Trophoblast cell (in vitro differentiated cells and primary cell): ENCODE results near the gene POU2F2.

ENCODE experiments used
- DNase-seq, 2 donors: peaks; one replicate each; pipeline ENCODE4 v3.0.0-alpha.2; 2016
- H2AFZ ChIP-seq: 2 replicates; pipeline ENCODE4 v1.6.1; 2013; ENCODE audit warnings: low read length, moderate library complexity, mild to moderate bottlenecking; ENCODE audit not compliant: insufficient read depth, poor library complexity
- H2AK5ac ChIP-seq: 2 replicates; pipeline ENCODE4 v1.6.1; 2013; ENCODE audit warnings: mild to moderate bottlenecking, low read length
- H2BK120ac ChIP-seq: 2 replicates; pipeline ENCODE4 v1.6.1; 2013; ENCODE audit warnings: low read length, mild to moderate bottlenecking, moderate library complexity; ENCODE audit not compliant: insufficient read depth, poor library complexity
- H2BK12ac ChIP-seq: 2 replicates; pipeline ENCODE4 v1.6.1; 2013; ENCODE audit warnings: mild to moderate bottlenecking, low read length, moderate library complexity
- H2BK5ac ChIP-seq: 2 replicates; pipeline ENCODE4 v1.6.1; 2013; ENCODE audit warnings: low read length, low read depth, moderate library complexity, mild to moderate bottlenecking; ENCODE audit not compliant: poor library complexity
- H3K14ac ChIP-seq: 2 replicates; pipeline ENCODE4 v1.6.1; 2013; ENCODE audit warnings: mild to moderate bottlenecking, low read length
- H3K18ac ChIP-seq: 2 replicates; pipeline ENCODE4 v1.6.1; 2013; ENCODE audit warnings: mild to moderate bottlenecking, low read length
- H3K23ac ChIP-seq: 2 replicates; pipeline ENCODE4 v1.6.1; 2013; ENCODE audit warnings: low read length
- H3K27ac ChIP-seq: 2 replicates; pipeline ENCODE4 v1.5.1; 2013; ENCODE audit warnings: low read depth, mild to moderate bottlenecking, inconsistent platforms, low read length, moderate library complexity
- H3K27me3 ChIP-seq: 2 replicates; pipeline ENCODE4 v1.6.1; 2013; ENCODE audit warnings: inconsistent platforms, mild to moderate bottlenecking, low read length, moderate library complexity; ENCODE audit not compliant: insufficient read depth
- H3K36me3 ChIP-seq, 2 experiments: 1 replicate in 1 of 2; 2 replicates in 1 of 2; pipeline ENCODE4 v1.6.1; 2013; ENCODE audit warnings: low read length in 2 of 2, mild to moderate bottlenecking in 2 of 2, moderate library complexity in 1 of 2; ENCODE audit not compliant: insufficient read depth in 2 of 2, control insufficient read depth in 1 of 2
- H3K4ac ChIP-seq: 2 replicates; pipeline ENCODE4 v1.6.1; 2013; ENCODE audit warnings: low read depth, mild to moderate bottlenecking, low read length, moderate library complexity
- H3K4me1 ChIP-seq, 2 experiments: 1 replicate in 1 of 2; 2 replicates in 1 of 2; pipeline ENCODE4 v1.6.1; 2013; ENCODE audit warnings: low read length in 2 of 2, mild to moderate bottlenecking in 2 of 2, moderate library complexity in 1 of 2; ENCODE audit not compliant: insufficient read depth in 2 of 2, control insufficient read depth in 1 of 2
- H3K4me2 ChIP-seq: 2 replicates; pipeline ENCODE4 v1.6.1; 2013; ENCODE audit warnings: inconsistent platforms, mild to moderate bottlenecking, low read length, moderate library complexity
- H3K4me3 ChIP-seq: 2 replicates; pipeline ENCODE4 v1.5.1; 2013; ENCODE audit warnings: mild to moderate bottlenecking, low read depth, low read length, inconsistent platforms
- H3K79me1 ChIP-seq: one replicate; pipeline ENCODE4 v1.6.1; 2013; ENCODE audit warnings: low read length
- H3K79me2 ChIP-seq: 2 replicates; pipeline ENCODE4 v1.6.1; 2013; ENCODE audit warnings: low read length, mild to moderate bottlenecking; ENCODE audit not compliant: control insufficient read depth, insufficient read depth, poor library complexity
- H3K9ac ChIP-seq: 2 replicates; pipeline ENCODE4 v1.6.1; 2013; ENCODE audit warnings: mild to moderate bottlenecking, low read length
- H3K9me3 ChIP-seq: 2 replicates; pipeline ENCODE4 v1.6.1; 2013; ENCODE audit warnings: low read depth, mild to moderate bottlenecking, control low read depth, inconsistent platforms, low read length; ENCODE audit not compliant: insufficient read depth
- H4K12ac ChIP-seq: 2 replicates; pipeline ENCODE4 v1.6.1; 2013; ENCODE audit warnings: low read depth, mild to moderate bottlenecking, low read length, moderate library complexity
- H4K8ac ChIP-seq: 2 replicates; pipeline ENCODE4 v1.6.1; 2013; ENCODE audit warnings: low read depth, mild to moderate bottlenecking, low read length, moderate library complexity
- H4K91ac ChIP-seq: one replicate; pipeline ENCODE4 v1.6.1; 2013; ENCODE audit warnings: low read depth, mild to moderate bottlenecking, low read length, moderate library complexity
- WGBS: extraction: QIAGEN DNeasy Blood & Tissue Kit; methylation state at CpG from one replicate; pipeline ENCODE4 v1.1.7; 2013; ENCODE audit warnings: missing lambda C conversion rate; ENCODE audit not compliant: insufficient read length, insufficient coverage; ENCODE audit errors: extremely low coverage; 5-methylcytosine and 5-hydroxymethylcytosine counted together

POU2F2 gene

DNA sequence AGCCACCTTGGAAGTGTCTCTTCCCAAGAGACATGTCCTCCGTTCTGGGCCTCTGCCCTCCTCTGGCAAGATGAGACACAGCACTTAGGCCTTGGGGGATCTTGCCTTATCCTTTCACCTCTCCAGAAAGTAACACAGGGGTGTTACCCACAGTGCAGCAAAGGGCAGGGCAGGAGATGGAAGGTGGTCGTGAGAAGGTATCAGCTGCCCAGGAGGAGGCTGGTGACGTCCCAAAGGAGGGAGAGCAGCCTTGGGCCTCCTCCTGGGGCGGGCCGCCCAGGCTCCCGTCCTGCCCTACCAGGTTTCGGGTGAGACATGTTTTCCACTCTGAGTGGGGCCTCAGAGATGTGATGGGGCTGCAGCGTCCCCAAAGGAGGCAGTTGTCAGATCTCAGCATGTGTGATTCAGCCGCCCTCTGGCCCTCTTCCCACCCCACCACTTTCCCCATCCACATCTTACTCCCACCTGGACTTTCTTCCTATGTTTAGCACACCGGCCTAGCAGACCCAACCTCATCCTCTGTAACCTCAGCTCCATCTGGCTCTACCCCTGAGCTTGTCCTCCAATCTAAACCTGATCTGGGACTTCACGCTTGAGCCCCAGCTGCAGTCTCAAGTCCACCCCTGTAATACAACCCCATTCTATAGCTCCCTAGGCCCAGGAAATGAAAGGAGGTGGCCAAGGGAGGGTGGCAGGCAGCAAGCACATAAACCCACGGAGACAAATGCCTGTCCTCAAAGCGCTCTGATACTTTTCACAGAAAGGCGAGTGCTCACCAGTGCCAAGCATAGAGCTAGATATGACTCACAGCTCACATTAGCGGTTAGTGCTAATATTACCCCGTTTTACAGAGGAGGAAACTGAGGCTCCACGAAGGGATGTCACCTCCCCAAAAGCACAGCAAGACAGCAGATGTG lies 9.3 kb downstream of the POU2F2 start:
- H4K12ac ChIP-seq: no peak overlapping the region
- no peak overlapping the region for H2BK5ac ChIP-seq
- H4K91ac ChIP-seq: no peak overlapping the region
- no CpG with 5 or more reads among the region's 17 CpGs for WGBS
- H3K4ac ChIP-seq: no peak overlapping the region
- no peak overlapping the region for H2AK5ac ChIP-seq
- no peak overlapping the region for H3K4me3 ChIP-seq
- H3K79me2 ChIP-seq: no peaks in the 10 kb centered on the region
- no peak for DNase-seq
- H3K36me3 ChIP-seq: no peaks in the 10 kb centered on the region
- no peak overlapping the region for H3K14ac ChIP-seq
- H3K23ac ChIP-seq: no peak overlapping the region
- no peak overlapping the region for H3K9ac ChIP-seq
- no peak overlapping the region for H3K4me2 ChIP-seq
- no peaks in the 10 kb centered on the region for H3K79me1 ChIP-seq
- H2BK12ac ChIP-seq: no peak overlapping the region
- no peak overlapping the region for H2BK120ac ChIP-seq
- H3K27ac ChIP-seq: no peak overlapping the region
- H3K4me1 ChIP-seq: peaks cover 9 to 12% of the 10 kb centered on the region in 2 experiments
- no peak overlapping the region for H3K18ac ChIP-seq
- no peaks in the 10 kb centered on the region for H3K9me3 ChIP-seq
- H4K8ac ChIP-seq: no peak overlapping the region
- H2AFZ ChIP-seq: no peak overlapping the region
- no peaks in the 10 kb centered on the region for H3K27me3 ChIP-seq

DNA sequence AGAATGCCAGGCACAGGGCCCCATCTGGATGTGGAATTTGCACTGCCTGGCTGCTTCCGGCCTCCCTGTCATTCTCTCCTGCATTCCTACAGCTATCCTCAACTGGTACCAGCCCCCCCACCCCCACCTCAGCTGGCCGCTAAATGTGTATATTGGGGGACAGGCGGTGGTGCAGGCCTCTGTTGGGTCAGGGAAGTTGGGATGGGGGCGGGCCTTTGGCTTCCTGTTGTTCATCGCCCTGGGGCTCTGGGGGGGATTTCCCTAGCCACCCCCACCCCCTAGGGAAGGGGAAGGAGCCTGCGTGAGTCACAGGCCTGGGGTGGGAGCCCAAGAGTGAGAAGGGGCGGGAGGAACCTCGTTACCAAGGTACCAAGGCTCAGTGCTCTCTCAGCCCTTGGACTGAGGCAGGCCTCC lies 10.6 kb downstream of the POU2F2 start:
- Histone ChIP-seq H3K4ac (no peak overlapping the region), H2AK5ac (no peak overlapping the region), H4K91ac (no peak overlapping the region), H2BK5ac (no peak overlapping the region), H3K4me2 (no peak overlapping the region), H3K4me3 (no peak overlapping the region), H3K79me2 (no peaks in the 10 kb centered on the region), H3K23ac (no peak overlapping the region), H3K9ac (no peak overlapping the region), H3K27me3 (no peaks in the 10 kb centered on the region), H2AFZ (no peak overlapping the region), H3K27ac (no peak overlapping the region), H3K18ac (no peak overlapping the region), H3K4me1 (peaks cover 9 to 12% of the 10 kb centered on the region in 2 experiments), H3K14ac (no peak overlapping the region), H4K12ac (no peak overlapping the region), H3K79me1 (no peaks in the 10 kb centered on the region), H3K9me3 (no peaks in the 10 kb centered on the region), H2BK12ac (no peak overlapping the region), H4K8ac (no peak overlapping the region), H3K36me3 (no peaks in the 10 kb centered on the region), H2BK120ac (no peak overlapping the region)
- peak; percentile 28 to 31 for DNase-seq
- WGBS: no CpG with 5 or more reads among the region's 8 CpGs

DNA sequence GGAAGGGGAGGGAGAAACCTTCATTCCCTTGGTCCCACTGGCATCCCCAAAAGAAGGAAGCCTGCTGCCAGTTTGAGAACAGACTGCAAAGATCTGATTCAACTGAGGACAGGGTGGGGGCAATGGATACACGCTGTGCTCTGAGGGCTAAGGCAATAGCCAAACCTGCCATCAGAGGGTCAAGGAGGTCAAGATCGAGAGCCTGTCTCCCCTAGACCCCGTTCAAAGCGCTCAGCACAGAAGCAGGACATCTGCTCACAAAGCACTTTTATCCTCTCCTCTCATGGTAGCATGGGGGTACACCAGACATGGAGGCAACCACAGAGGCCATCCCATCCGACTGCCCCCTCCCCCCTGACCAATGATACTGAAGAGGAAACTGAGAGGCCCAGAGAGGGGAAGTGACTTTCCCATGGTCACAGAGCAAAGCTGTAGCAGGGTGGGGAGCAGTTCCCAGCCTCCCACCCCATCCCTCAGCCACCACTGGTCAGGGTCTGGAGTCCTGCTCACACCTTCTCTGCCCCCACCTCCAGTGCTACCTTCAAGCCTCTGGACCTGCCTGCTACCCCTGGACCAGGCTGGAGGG lies 11.1 kb downstream of the POU2F2 start:
- no peak for DNase-seq
- Histone ChIP-seq H3K18ac (no peak overlapping the region), H3K4me3 (no peak overlapping the region), H3K23ac (no peak overlapping the region), H2BK12ac (no peak overlapping the region), H3K4ac (no peak overlapping the region), H3K79me2 (no peaks in the 10 kb centered on the region), H3K4me1 (peaks cover 9 to 12% of the 10 kb centered on the region in 2 experiments), H3K14ac (peak overlapping the region; percentile 20), H2BK120ac (no peak overlapping the region), H3K79me1 (no peaks in the 10 kb centered on the region), H4K91ac (no peak overlapping the region), H3K36me3 (no peaks in the 10 kb centered on the region), H2BK5ac (no peak overlapping the region), H3K27ac (no peak overlapping the region), H4K12ac (no peak overlapping the region), H3K4me2 (no peak overlapping the region), H3K9me3 (peaks cover 2% of the 10 kb centered on the region), H2AK5ac (no peak overlapping the region), H4K8ac (no peak overlapping the region), H3K27me3 (no peaks in the 10 kb centered on the region), H2AFZ (no peak overlapping the region), H3K9ac (no peak overlapping the region)
- WGBS: no CpG with 5 or more reads among the region's 5 CpGs

DNA sequence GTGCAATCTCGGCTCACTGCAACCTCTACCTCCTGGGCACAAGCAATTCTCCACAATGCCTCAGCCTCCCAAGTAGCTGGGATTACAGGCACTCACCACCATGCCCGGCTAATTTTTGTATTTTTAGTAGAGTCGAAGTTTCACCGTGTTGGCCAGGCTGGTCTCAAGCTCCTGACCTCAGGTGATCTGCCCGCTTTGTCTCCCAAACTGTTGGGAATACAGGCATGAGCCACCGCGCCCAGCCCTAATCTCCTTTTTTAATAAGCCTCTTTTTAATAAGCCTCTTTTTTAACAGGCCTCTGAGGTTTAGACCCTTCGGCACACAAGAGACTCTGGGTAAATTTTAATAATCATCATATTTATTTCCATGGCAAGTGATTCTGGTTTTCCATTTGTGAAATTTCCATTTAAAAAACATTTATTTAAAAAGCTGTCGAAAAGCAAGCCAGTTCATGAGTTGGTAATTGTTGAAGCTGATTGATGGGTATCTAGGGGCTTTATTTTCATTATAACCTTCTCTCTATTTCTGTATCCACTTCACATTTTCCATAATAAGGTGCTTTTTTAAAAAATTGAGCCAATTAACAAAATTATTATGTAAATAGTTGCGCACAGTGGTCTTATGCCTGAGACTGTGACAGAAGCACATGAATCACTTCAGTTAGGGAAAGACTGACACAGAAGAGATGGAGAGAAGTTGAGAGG lies 11.8 kb downstream of the POU2F2 start:
- no CpG with 5 or more reads among the region's 10 CpGs for WGBS
- H3K4ac ChIP-seq: no peak overlapping the region
- no peak for DNase-seq

More for the DNA sequence above, 11.8 kb downstream of the POU2F2 start:
- Histone ChIP-seq H4K12ac (no peak overlapping the region), H2AFZ (no peak overlapping the region), H2AK5ac (no peak overlapping the region), H3K9me3 (peaks cover 2% of the 10 kb centered on the region), H3K14ac (no peak overlapping the region), H3K27me3 (no peaks in the 10 kb centered on the region), H2BK120ac (no peak overlapping the region), H3K4me3 (no peak overlapping the region), H3K18ac (no peak overlapping the region), H2BK5ac (no peak overlapping the region), H3K9ac (no peak overlapping the region), H4K91ac (no peak overlapping the region), H3K4me1 (peaks cover 10 to 12% of the 10 kb centered on the region in 2 experiments), H2BK12ac (no peak overlapping the region), H3K36me3 (no peaks in the 10 kb centered on the region), H4K8ac (no peak overlapping the region), H3K23ac (no peak overlapping the region), H3K27ac (no peak overlapping the region), H3K4me2 (no peak overlapping the region), H3K79me2 (no peaks in the 10 kb centered on the region), H3K79me1 (no peaks in the 10 kb centered on the region)
